Caco-2 (cell line): ENCODE data around the gene UBL7. TPM values are rescaled to one million over a fixed set of nuclear protein-coding genes. Genes with fewer than 3 reads are reported as not detected.

Source experiments
- BruUV-seq: library from RNA; stranded (reverse); fragments of 400-500 nt; replicated peaks from 2 replicates; lab custom pipeline; 2021; lab: Mats Ljungman, UMichigan
- CTCF ChIA-PET: fragments of 300-600 bp; sonication (Branson Sonifier 250); formaldehyde crosslinking; loops from one replicate; lab custom pipeline; 2022; ENCODE audit warnings: antibody characterized with exemption; lab: Charles Lee
- POLR2A ChIA-PET: fragments of 300-600 bp; sonication (Branson Sonifier 250); formaldehyde crosslinking; loops from one replicate; lab custom pipeline; 2022; ENCODE audit warnings: antibody characterized with exemption; lab: Charles Lee
- DNase-seq, 2 experiments: peaks; one replicate each; pipeline versions ENCODE4 v3.0.0 to v3.0.0-alpha.2; 2020 to 2022
- H3K27me3 ChIP-seq: replicated peaks from 2 replicates; pipeline ENCODE4 v1.6.0; 2011; ENCODE audit warnings: low read length; ENCODE audit not compliant: control insufficient read depth, insufficient read depth
- H3K36me3 ChIP-seq: 2 replicates; pipeline ENCODE4 v1.5.1; 2011; ENCODE audit warnings: low read length; ENCODE audit not compliant: control insufficient read depth, insufficient read depth
- H3K4me1 ChIP-seq: fragments of 250-450 bp; sonication (Bioruptor Pico); 2 replicates; pipeline ENCODE4 v1.5.1; 2020; ENCODE audit warnings: mild to moderate bottlenecking
- H3K4me3 ChIP-seq: 2 replicates; pipeline ENCODE4 v1.5.1; 2011; ENCODE audit warnings: low read depth, mild to moderate bottlenecking, control low read depth, low read length
- H3K9me3 ChIP-seq: fragments of 250-450 bp; sonication (Bioruptor Pico); 2 replicates; pipeline ENCODE4 v1.5.1; 2020; ENCODE audit warnings: mild to moderate bottlenecking, moderate library complexity
- H3K27ac Mint-ChIP-seq: one replicate; pipeline ENCODE4 v1.8.0; 2022; ENCODE audit warnings: mixed read lengths; ENCODE audit not compliant: unreplicated experiment
- H3K27me3 Mint-ChIP-seq: one replicate; pipeline ENCODE4 v1.8.0; 2022; ENCODE audit warnings: mixed read lengths; ENCODE audit not compliant: insufficient read depth, unreplicated experiment
- H3K36me3 Mint-ChIP-seq: one replicate; pipeline ENCODE4 v1.8.0; 2022; ENCODE audit warnings: mild to moderate bottlenecking, mixed read lengths; ENCODE audit not compliant: insufficient read depth, unreplicated experiment
- H3K4me1 Mint-ChIP-seq: one replicate; pipeline ENCODE4 v1.8.0; 2022; ENCODE audit warnings: low read depth, mixed read lengths; ENCODE audit not compliant: unreplicated experiment
- H3K4me3 Mint-ChIP-seq: one replicate; pipeline ENCODE4 v1.8.0; 2022; ENCODE audit warnings: mild to moderate bottlenecking, moderate library complexity, mixed read lengths; ENCODE audit not compliant: unreplicated experiment
- H3K9me3 Mint-ChIP-seq: one replicate; pipeline ENCODE4 v1.8.0; 2022; ENCODE audit warnings: mixed read lengths; ENCODE audit not compliant: unreplicated experiment
- CTCF ChIP-seq, 2 experiments: fragments of 200-600 bp in 1 of 2; IDR thresholded peaks; 1 replicate in 1 of 2; 2 replicates in 1 of 2; pipeline versions ENCODE4 v1.5.1 to v1.8.0; 2011 to 2022; ENCODE audit warnings: antibody characterized with exemption in 1 of 2, control low read depth in 1 of 2, inconsistent platforms in 1 of 2, low read depth in 1 of 2, low read length in 1 of 2, mild to moderate bottlenecking in 1 of 2, moderate library complexity in 1 of 2; ENCODE audit not compliant: insufficient read depth in 1 of 2, severe bottlenecking in 1 of 2, unreplicated experiment in 1 of 2
- intact Hi-C: fragments of 100-400 bp; cut with micrococcal nuclease; formaldehyde crosslinking; loops from one replicate; pipeline ENCODE4 v1.10.0; 2022; ENCODE audit not compliant: unreplicated experiment
- total RNA-seq: library from RNA; stranded (reverse); gene quantifications from 2 replicates; pipeline ENCODE4 v1.2.3, GENCODE V29; 2022

Gene UBL7
- total RNA-seq, 1 experiment from 2014 or later = 34.4 TPM

DNA sequence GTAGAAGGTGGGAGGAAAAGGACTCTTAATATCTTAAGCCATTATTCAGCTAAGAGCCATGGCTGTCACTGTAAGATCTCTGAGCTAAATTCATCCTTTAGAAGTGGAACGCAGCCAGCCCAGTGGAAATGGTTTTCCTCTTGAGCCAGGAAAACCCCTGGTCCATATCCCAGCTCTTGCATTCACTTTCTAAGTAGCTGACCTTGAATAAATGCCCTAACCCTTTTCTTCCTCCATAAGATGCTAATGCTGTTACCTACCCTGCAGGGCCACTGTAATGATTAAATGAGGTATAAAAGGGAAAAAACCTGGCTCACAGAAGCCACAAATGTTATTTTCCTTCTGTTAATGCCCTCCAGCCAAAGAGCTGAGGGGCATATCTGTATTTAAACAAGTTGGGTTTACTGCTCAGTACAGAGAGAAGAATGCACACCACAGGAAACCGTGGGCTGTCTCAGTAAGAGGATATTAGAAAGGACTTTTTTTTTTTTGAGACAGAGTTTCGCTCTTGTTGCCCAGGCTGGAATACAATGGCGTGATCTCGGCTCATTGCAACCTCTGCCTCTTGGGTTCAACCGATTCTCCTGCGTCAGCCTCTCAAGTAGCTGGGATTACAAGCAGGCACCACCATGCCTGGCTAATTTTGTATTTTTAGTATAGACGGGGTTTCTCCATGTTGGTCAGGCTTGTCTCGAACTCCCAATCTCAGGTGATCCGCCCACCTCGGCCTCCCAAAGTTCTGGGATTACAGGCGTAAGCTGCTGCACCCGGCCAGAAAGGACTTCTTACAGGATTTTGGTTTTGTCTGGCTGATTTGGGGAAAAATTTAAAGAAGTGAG lies 6.8 kb downstream of the UBL7 start:
- no peaks in the 10 kb centered on the region for H3K27me3 Mint-ChIP-seq
- H3K4me1 Mint-ChIP-seq = peaks cover 7% of the 10 kb centered on the region
- peaks cover 33% of the 10 kb centered on the region for H3K36me3 Mint-ChIP-seq
- ChIA-PET CTCF (interaction anchor here (0.7 kb wide), 1 partner anchor 12 kb away, joined by 3 read pairs; no protein-coding TSS in a partner anchor), POLR2A (interaction anchor here (1.5 kb wide), 1 partner anchor 11 kb away, joined by 8 read pairs; no protein-coding TSS in a partner anchor)
- intact Hi-C loops = no loop called here
- no TSS peak for BruUV-seq
- H3K27me3 ChIP-seq = no peaks in the 10 kb centered on the region
- H3K4me3 ChIP-seq = no peak overlapping the region
- no peak overlapping the region for H3K27ac Mint-ChIP-seq
- no peaks in the 10 kb centered on the region for H3K9me3 ChIP-seq
- no peaks in the 10 kb centered on the region for H3K36me3 ChIP-seq
- H3K4me3 Mint-ChIP-seq = no peak overlapping the region
- DNase-seq = no peak
- TF ChIP-seq CTCF (IDR thresholded peaks at IDR 0.05; ENCODE audit: insufficient read depth in 1 of 2, low read depth in 1 of 2, low read length in 1 of 2, severe bottlenecking in 1 of 2, unreplicated experiment in 1 of 2) = no peak
- H3K9me3 Mint-ChIP-seq = no peaks in the 10 kb centered on the region
- no peaks in the 10 kb centered on the region for H3K4me1 ChIP-seq

DNA sequence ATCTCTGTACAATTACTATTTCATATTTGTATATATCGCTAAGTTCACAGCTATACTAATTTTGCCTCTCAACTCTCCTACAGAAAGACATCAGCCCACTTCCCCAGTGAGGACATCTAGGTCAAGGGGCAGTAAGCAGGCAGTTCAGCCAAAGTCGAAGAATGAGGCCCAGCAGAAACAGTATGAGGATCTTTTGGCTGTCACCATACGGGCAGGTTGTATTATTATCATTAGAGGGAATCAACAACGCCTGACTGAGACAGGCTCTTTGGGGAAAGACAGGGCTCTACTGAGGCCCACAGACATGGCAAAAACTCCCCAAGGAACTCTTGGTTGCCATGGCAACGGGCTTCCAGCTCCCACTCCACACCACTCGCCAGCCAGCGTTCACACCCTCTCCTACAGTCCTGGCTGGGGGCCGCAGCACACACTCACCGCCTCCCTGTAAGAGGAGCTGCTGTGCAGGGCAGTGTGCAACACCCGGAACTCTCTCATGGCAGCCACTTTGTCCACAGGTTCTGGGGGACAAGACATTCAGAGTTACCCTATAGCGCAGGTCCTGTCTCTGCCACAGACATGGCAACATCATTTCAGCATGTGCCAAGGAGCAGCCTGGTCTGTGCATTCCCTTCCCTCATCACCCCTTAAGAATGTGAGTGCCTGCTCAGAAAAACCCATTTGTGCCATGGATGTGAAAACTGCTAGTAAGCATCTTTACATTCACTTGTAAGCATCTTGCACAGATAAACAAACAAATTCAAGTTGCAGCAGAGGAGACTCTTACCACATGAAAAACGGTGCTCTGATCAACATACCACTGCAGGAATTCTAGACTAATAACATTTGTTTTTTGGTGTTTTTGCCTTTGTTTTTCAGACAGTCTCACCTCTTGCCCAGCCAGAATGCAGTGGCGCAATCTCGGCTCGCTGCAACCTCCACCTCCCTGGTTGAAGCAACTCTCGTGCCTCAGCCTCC lies 8.8 kb downstream of the UBL7 start:
- no peaks in the 10 kb centered on the region for H3K36me3 ChIP-seq
- Mint-ChIP-seq H3K36me3 (peaks cover 33% of the 10 kb centered on the region), H3K27ac (no peak overlapping the region)

More for the DNA sequence above, 8.8 kb downstream of the UBL7 start:
- Mint-ChIP-seq H3K9me3 (no peaks in the 10 kb centered on the region), H3K4me3 (no peak overlapping the region), H3K4me1 (peaks cover under 1% of the 10 kb centered on the region), H3K27me3 (no peaks in the 10 kb centered on the region)
- CTCF ChIA-PET = interaction anchor here (0.7 kb wide), 1 partner anchor 9 kb away, joined by 5 read pairs; no protein-coding TSS in a partner anchor
- POLR2A ChIA-PET = interaction anchor here (1.5 kb wide), 1 partner anchor 9 kb away, joined by 4 read pairs; the partner anchor contains the start of gene UBL7
- Histone ChIP-seq H3K4me3 (no peak overlapping the region), H3K4me1 (peaks cover 6% of the 10 kb centered on the region), H3K9me3 (no peaks in the 10 kb centered on the region), H3K27me3 (no peaks in the 10 kb centered on the region)
- intact Hi-C loops = no loop called here
- no TSS peak for BruUV-seq
- TF ChIP-seq CTCF (IDR thresholded peaks at IDR 0.05; ENCODE audit: insufficient read depth in 1 of 2, low read depth in 1 of 2, low read length in 1 of 2, severe bottlenecking in 1 of 2, unreplicated experiment in 1 of 2) = no peak
- DNase-seq = no peak
